IMR-90 (cell line): ENCODE results near the gene ARHGAP31. TPM values are rescaled to one million over a fixed set of nuclear protein-coding genes. Genes with fewer than 3 reads are reported as not detected.

ENCODE experiments used
- ATAC-seq: fragments of 200-7000 bp; cut with Tn5 transposase; 2 replicates; pipeline ENCODE4 v1.9.1; 2020; ENCODE audit warnings: low read depth, mild to moderate bottlenecking, moderate library complexity
- BruUV-seq: library from RNA; stranded (reverse); fragments of 400-500 nt; replicated peaks from 2 replicates; lab custom pipeline; 2021; lab: Mats Ljungman, UMichigan
- CTCF ChIA-PET: fragments of 300-600 bp; formaldehyde crosslinking; extraction: SDS; loops from one replicate; lab custom pipeline; 2021; ENCODE audit warnings: antibody characterized with exemption; lab: Yijun Ruan, JAX
- POLR2A ChIA-PET: fragments of 300-600 bp; sonication (Branson Sonifier 250); formaldehyde crosslinking; loops from one replicate; lab custom pipeline; 2022; ENCODE audit warnings: antibody characterized with exemption; ENCODE audit not compliant: unreplicated experiment; lab: Charles Lee
- DNase-seq: peaks from one replicate; pipeline ENCODE4 v3.0.0; 2013
- H2AFZ ChIP-seq: replicated peaks from 2 replicates; pipeline ENCODE3; 2013; ENCODE audit warnings: low read length, mild to moderate bottlenecking; ENCODE audit not compliant: poor library complexity
- H2AK5ac ChIP-seq: 2 replicates; pipeline ENCODE4 v1.6.1; 2013; ENCODE audit warnings: low read depth, low read length, inconsistent platforms
- H2AK9ac ChIP-seq: replicated peaks from 2 replicates; pipeline ENCODE3; 2013; ENCODE audit warnings: mild to moderate bottlenecking, low read depth, low read length, moderate library complexity; ENCODE audit not compliant: poor library complexity
- H2BK120ac ChIP-seq: 2 replicates; pipeline ENCODE4 v1.6.1; 2013; ENCODE audit warnings: low read depth, low read length, inconsistent platforms
- H2BK15ac ChIP-seq: 3 replicates; pipeline ENCODE4 v1.6.1; 2013; ENCODE audit warnings: low read depth, low read length, inconsistent platforms
- H2BK20ac ChIP-seq: 2 replicates; pipeline ENCODE4 v1.6.1; 2013; ENCODE audit warnings: low read depth, mild to moderate bottlenecking, inconsistent platforms, low read length, moderate library complexity
- H2BK5ac ChIP-seq: 2 replicates; pipeline ENCODE4 v1.6.1; 2013; ENCODE audit warnings: mild to moderate bottlenecking, low read depth, low read length, inconsistent platforms; ENCODE audit not compliant: poor library complexity, severe bottlenecking
- H3K14ac ChIP-seq: replicated peaks from 2 replicates; pipeline ENCODE4 v1.6.1; 2013; ENCODE audit warnings: low read depth, low read length, inconsistent platforms
- H3K18ac ChIP-seq: 2 replicates; pipeline ENCODE4 v1.6.1; 2013; ENCODE audit warnings: low read depth, low read length, control low read depth
- H3K23ac ChIP-seq: 2 replicates; pipeline ENCODE4 v1.6.1; 2013; ENCODE audit warnings: low read depth, low read length, inconsistent platforms
- H3K27ac ChIP-seq: 2 replicates; pipeline ENCODE4 v1.5.1; 2013; ENCODE audit warnings: mild to moderate bottlenecking, control low read depth, low read length; ENCODE audit not compliant: insufficient read depth
- H3K27me3 ChIP-seq: 2 replicates; pipeline ENCODE4 v1.6.1; 2013; ENCODE audit warnings: low read length; ENCODE audit not compliant: control insufficient read depth, insufficient read depth
- H3K36me3 ChIP-seq: 2 replicates; pipeline ENCODE4 v1.6.1; 2013; ENCODE audit warnings: low read length, mixed read lengths; ENCODE audit not compliant: control insufficient read depth, insufficient read depth
- H3K4ac ChIP-seq: 2 replicates; pipeline ENCODE4 v1.6.1; 2013; ENCODE audit warnings: low read depth, low read length, inconsistent platforms
- H3K4me1 ChIP-seq: 2 replicates; pipeline ENCODE4 v1.6.1; 2013; ENCODE audit warnings: low read length, mixed read lengths; ENCODE audit not compliant: control insufficient read depth, insufficient read depth
- H3K4me2 ChIP-seq: 2 replicates; pipeline ENCODE4 v1.6.1; 2013; ENCODE audit warnings: low read depth, mild to moderate bottlenecking, control low read depth, low read length, moderate library complexity
- H3K4me3 ChIP-seq: 2 replicates; pipeline ENCODE4 v1.5.1; 2013; ENCODE audit warnings: low read depth, mild to moderate bottlenecking, control low read depth, low read length, moderate library complexity; ENCODE audit not compliant: insufficient read depth
- H3K56ac ChIP-seq: 2 replicates; pipeline ENCODE4 v1.6.1; 2013; ENCODE audit warnings: low read length, inconsistent platforms; ENCODE audit not compliant: insufficient read depth; ENCODE audit errors: extremely low read depth
- H3K79me1 ChIP-seq, 2 experiments: 2 replicates each; pipeline ENCODE4 v1.6.1; 2013; ENCODE audit warnings: low read length in 2 of 2, inconsistent platforms in 1 of 2, low read depth in 1 of 2
- H3K9ac ChIP-seq: 2 replicates; pipeline ENCODE4 v1.6.1; 2013; ENCODE audit warnings: low read depth, low read length, control low read depth
- H3K9me1 ChIP-seq: 2 replicates; pipeline ENCODE4 v1.6.1; 2013; ENCODE audit warnings: low read length, inconsistent platforms; ENCODE audit not compliant: insufficient read depth
- H3K9me3 ChIP-seq: 2 replicates; pipeline ENCODE4 v1.6.1; 2013; ENCODE audit warnings: low read length; ENCODE audit not compliant: control insufficient read depth, insufficient read depth
- H4K20me1 ChIP-seq: 2 replicates; pipeline ENCODE4 v1.6.1; 2013; ENCODE audit warnings: low read length, inconsistent platforms; ENCODE audit not compliant: insufficient read depth
- H4K5ac ChIP-seq: 2 replicates; pipeline ENCODE4 v1.6.1; 2013; ENCODE audit warnings: mild to moderate bottlenecking, low read depth, low read length, control low read depth
- H4K8ac ChIP-seq, 2 experiments: 2 replicates each; pipeline ENCODE4 v1.6.1; 2013; ENCODE audit warnings: low read depth in 2 of 2, low read length in 2 of 2, control low read depth in 1 of 2, inconsistent platforms in 1 of 2
- H4K91ac ChIP-seq: 2 replicates; pipeline ENCODE4 v1.6.1; 2013; ENCODE audit warnings: low read depth, low read length, inconsistent platforms; ENCODE audit not compliant: insufficient read depth
- BHLHE40 ChIP-seq: fragments of 150-350 bp; IDR thresholded peaks from 2 replicates; pipeline ENCODE4 v1.6.1; 2016; ENCODE audit warnings: mild to moderate bottlenecking, low read depth, low read length
- CEBPB ChIP-seq: IDR thresholded peaks from 2 replicates; pipeline ENCODE4 v1.6.1; 2012; ENCODE audit warnings: low read depth, low read length, improper control_type of control experiment
- CHD1 ChIP-seq: IDR thresholded peaks from 2 replicates; pipeline ENCODE4 v1.6.1; 2012; ENCODE audit warnings: low read depth, low read length, improper control_type of control experiment
- CTCF ChIP-seq: conservative IDR thresholded peaks from 2 replicates; pipeline ENCODE4 v1.5.1; 2012; ENCODE audit warnings: mild to moderate bottlenecking, low read depth, low read length, improper control_type of control experiment
- ELK1 ChIP-seq: fragments of 150-350 bp; IDR thresholded peaks from 2 replicates; pipeline ENCODE4 v1.6.1; 2016; ENCODE audit warnings: low read depth, mild to moderate bottlenecking, low read length, moderate library complexity, borderline replicate concordance
- FOS ChIP-seq: fragments of 150-350 bp; IDR thresholded peaks from 2 replicates; pipeline ENCODE4 v1.6.1; 2016; ENCODE audit warnings: low read depth, low read length
- MAFK ChIP-seq: IDR thresholded peaks from 2 replicates; pipeline ENCODE4 v1.6.1; 2012; ENCODE audit warnings: low read depth, low read length, improper control_type of control experiment
- POLR2A ChIP-seq: IDR thresholded peaks from 2 replicates; pipeline ENCODE4 v1.6.1; 2012; ENCODE audit warnings: mild to moderate bottlenecking, low read depth, low read length
- RCOR1 ChIP-seq: IDR thresholded peaks from 2 replicates; pipeline ENCODE4 v1.6.1; 2012; ENCODE audit warnings: mild to moderate bottlenecking, low read length, improper control_type of control experiment; ENCODE audit not compliant: insufficient replicate concordance
- RFX5 ChIP-seq: IDR thresholded peaks from 2 replicates; pipeline ENCODE4 v1.8.0; 2012; ENCODE audit warnings: low read depth, mild to moderate bottlenecking, low read length, moderate library complexity
- SMC3 ChIP-seq: fragments of 150-350 bp; IDR thresholded peaks from 2 replicates; pipeline ENCODE4 v1.6.1; 2016; ENCODE audit warnings: low read depth, mild to moderate bottlenecking, antibody characterized with exemption, low read length, moderate library complexity
- WGBS, 2 experiments: methylation state at CpG; one replicate each; pipeline versions ENCODE4 v1.1.5 to v1.1.7; 2013; ENCODE audit warnings: missing lambda C conversion rate in 2 of 2; ENCODE audit not compliant: insufficient read length in 1 of 2; ENCODE audit errors: extremely low coverage in 2 of 2; 5-methylcytosine and 5-hydroxymethylcytosine counted together
- dilution Hi-C: fragments of 300-500 bp; cut with HindIII; formaldehyde crosslinking; loops from one replicate; pipeline ENCODE4 v1.14.3; 2018; ENCODE audit warnings: low sequenced_read_pairs; ENCODE audit not compliant: unreplicated experiment
- in situ Hi-C: fragments of 300-500 bp; cut with MboI; formaldehyde crosslinking; loops from 3 replicates; pipeline ENCODE4 v1.14.3; 2019; ENCODE audit warnings: low sequenced_read_pairs, inconsistent platforms, mixed read lengths
- intact Hi-C: fragments of 100-400 bp; cut with micrococcal nuclease; formaldehyde crosslinking; loops from 2 replicates; pipeline ENCODE4 v1.10.0; 2022
- polyA plus RNA-seq, 3 experiments: library from polyadenylated mRNA; depleted of rRNA; stranded (reverse); fragments of >200 nt; gene quantifications; 2 replicates each; pipeline ENCODE4 v1.2.3, GENCODE V29; 2012; ENCODE audit warnings: low replicate concordance in 1 of 3
- total RNA-seq: library from RNA; depleted of rRNA; stranded (reverse); fragments of >200 nt; gene quantifications from 2 replicates; pipeline ENCODE4 v1.2.3, GENCODE V29; 2012

ARHGAP31 gene
- total and polyA plus RNA-seq, 2 of the 4 experiments (the other 2 are of a cell fraction): 6.6 to 7.7 TPM

DNA sequence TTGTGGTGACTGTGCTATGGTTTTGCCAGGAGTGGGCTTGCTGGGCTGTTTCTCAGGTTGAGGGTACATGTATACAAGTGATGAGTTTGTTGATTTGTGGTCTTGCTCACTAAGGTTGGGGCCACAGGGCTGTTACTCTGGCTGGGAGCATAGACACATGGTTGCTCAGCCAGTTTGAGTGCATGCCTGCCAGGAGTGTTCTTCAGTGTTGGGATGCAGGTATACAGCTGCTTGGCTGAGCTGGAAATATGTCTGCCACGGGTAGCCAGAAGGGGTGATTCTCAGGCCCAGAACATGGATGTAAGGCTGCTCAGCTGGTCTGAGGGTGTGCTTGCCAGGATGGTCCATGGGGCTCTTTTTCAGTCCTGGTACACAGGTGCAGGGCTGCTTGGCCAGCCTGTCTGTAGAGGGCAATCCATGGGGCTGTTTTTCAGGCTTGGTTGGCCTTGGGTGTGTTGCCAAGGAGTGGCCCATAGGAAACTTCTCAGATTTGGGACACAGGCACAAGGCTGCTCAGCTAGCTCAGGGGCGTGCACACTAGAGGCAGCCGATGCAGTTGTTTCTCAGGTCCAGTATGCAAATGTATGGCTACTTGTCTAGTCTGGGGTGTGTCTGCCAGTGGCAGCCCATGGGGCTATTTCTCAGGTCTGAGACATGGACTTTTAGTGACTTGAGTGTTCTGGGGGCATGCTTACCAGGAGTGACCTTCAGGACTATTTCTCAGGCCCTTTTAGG is 5.3 kb upstream of the ARHGAP31 start:
- DNase-seq (no peak), ATAC-seq (no peak)
- Histone ChIP-seq H3K4me2 (no peak overlapping the region), H3K14ac (no peak overlapping the region), H3K18ac (no peak overlapping the region), H2BK5ac (no peak overlapping the region), H2AFZ (no peak overlapping the region), H3K36me3 (no peaks in the 10 kb centered on the region), H3K23ac (no peak overlapping the region), H2BK15ac (no peak overlapping the region), H3K4ac (no peak overlapping the region), H2BK20ac (no peak overlapping the region), H4K91ac (no peak overlapping the region), H3K27me3 (no peaks in the 10 kb centered on the region), H2BK120ac (no peak overlapping the region), H2AK5ac (no peak overlapping the region), H3K27ac (no peak overlapping the region), H3K4me3 (no peak overlapping the region), H3K9ac (no peak overlapping the region), H3K9me1 (no peaks in the 10 kb centered on the region), H4K5ac (no peak overlapping the region), H3K4me1 (no peaks in the 10 kb centered on the region), H4K8ac (no peak overlapping the region), H3K79me1 (no peaks in the 10 kb centered on the region), H4K20me1 (no peaks in the 10 kb centered on the region), H2AK9ac (no peak overlapping the region), H3K56ac (no peak overlapping the region), H3K9me3 (no peaks in the 10 kb centered on the region)
- ChIA-PET CTCF (no interaction called here), POLR2A (no interaction called here)
- in situ Hi-C loops: loop anchor here (25.0 kb wide), 1 partner anchor 398 kb away; the partner anchor contains the start of gene COX17
- no peak for TF ChIP-seq SMC3
- TF ChIP-seq CEBPB: no peak
- no peak for TF ChIP-seq CHD1
- no peak for TF ChIP-seq RFX5
- no peak for TF ChIP-seq BHLHE40
- TF ChIP-seq CTCF: no peak
- TF ChIP-seq MAFK: no peak
- no peak for TF ChIP-seq FOS
- TF ChIP-seq RCOR1: no peak
- TF ChIP-seq POLR2A: no peak
- TF ChIP-seq ELK1: no peak
- intact Hi-C loops: no loop called here
- dilution Hi-C loops: no loop called here
- 92% methylated on average over 2 of the region's 3 CpGs; no CpG with 5 or more reads in 1 of the 2 experiments for WGBS, 2 experiments
- no TSS peak for BruUV-seq
